Mammary epithelial cell (primary cell): ENCODE results near the gene SOCS1.

Source experiments
- CTCF ChIP-seq, 2 donors: IDR thresholded peaks in 1 of 2; conservative IDR thresholded peaks in 1 of 2; 2 replicates each; pipeline ENCODE4 v1.5.1; 2011 to 2012; ENCODE audit warnings: inconsistent platforms in 2 of 2, low read length in 2 of 2, mild to moderate bottlenecking in 2 of 2, control low read depth in 1 of 2, low read depth in 1 of 2; ENCODE audit not compliant: insufficient read depth in 1 of 2; ENCODE audit errors: extremely low read depth in 1 of 2
- EZH2 ChIP-seq: IDR thresholded peaks from 2 replicates; pipeline ENCODE4 v1.6.1; 2012; ENCODE audit warnings: low read length, inconsistent platforms, borderline replicate concordance

GRCh38 chr16:11229906-11230305 lies 26.1 kb downstream of the SOCS1 start:
- TF ChIP-seq CTCF (conservative IDR thresholded peaks at IDR 0.05 in 1 of 2, IDR thresholded peaks at IDR 0.05 in 1 of 2; ENCODE audit: extremely low read depth in 1 of 2, insufficient read depth in 1 of 2, low read depth in 1 of 2, low read length in 2 of 2) (no peak), EZH2 (no peak)
